Uterus (tissue), 2 donors: Measurements from ENCODE around the gene TFF2.

ENCODE experiments used
- CTCF ChIP-seq, 4 experiments: fragments of 200-600 bp in 2 of 4; fragments of 450-650 bp in 2 of 4; sonication (generic) in 2 of 4; IDR thresholded peaks; one replicate each; pipeline ENCODE4 v1.5.1; 2016 to 2019; ENCODE audit warnings: antibody characterized with exemption in 4 of 4, mild to moderate bottlenecking in 2 of 4, moderate library complexity in 1 of 4
- POLR2A ChIP-seq, 2 donors: fragments of 450-650 bp; IDR thresholded peaks; one replicate each; pipeline ENCODE4 v1.6.1; 2016; ENCODE audit warnings: antibody characterized with exemption in 2 of 2, mild to moderate bottlenecking in 1 of 2, moderate library complexity in 1 of 2

- TF ChIP-seq POLR2A (IDR thresholded peaks at IDR 0.05) (no peak), CTCF (IDR thresholded peaks at IDR 0.05) (no peak)
Measured at GRCh38 chr21:42340187-42341050, 10.4 kb downstream of the TFF2 start.
